Vagina (tissue), 2 donors: ENCODE measurements around the gene PNKD.

Experiments used
- POLR2A ChIP-seq, 2 donors: fragments of 450-650 bp; IDR thresholded peaks; one replicate each; pipeline ENCODE4 v1.6.1; 2017; ENCODE audit warnings: antibody characterized with exemption in 2 of 2, mild to moderate bottlenecking in 2 of 2, moderate library complexity in 2 of 2
- TF ChIP-seq, protein P1 (sequence below), 3 experiments: fragments of 450-650 bp in 2 of 3; fragments of 200-600 bp in 1 of 3; sonication (generic) in 1 of 3; IDR thresholded peaks; one replicate each; pipeline ENCODE4 v1.5.1; 2017 to 2019; ENCODE audit warnings: antibody characterized with exemption in 3 of 3, mild to moderate bottlenecking in 2 of 3, moderate library complexity in 2 of 3

- no peak for TF ChIP-seq POLR2A (IDR thresholded peaks at IDR 0.05)
- TF ChIP-seq, protein P1, sequence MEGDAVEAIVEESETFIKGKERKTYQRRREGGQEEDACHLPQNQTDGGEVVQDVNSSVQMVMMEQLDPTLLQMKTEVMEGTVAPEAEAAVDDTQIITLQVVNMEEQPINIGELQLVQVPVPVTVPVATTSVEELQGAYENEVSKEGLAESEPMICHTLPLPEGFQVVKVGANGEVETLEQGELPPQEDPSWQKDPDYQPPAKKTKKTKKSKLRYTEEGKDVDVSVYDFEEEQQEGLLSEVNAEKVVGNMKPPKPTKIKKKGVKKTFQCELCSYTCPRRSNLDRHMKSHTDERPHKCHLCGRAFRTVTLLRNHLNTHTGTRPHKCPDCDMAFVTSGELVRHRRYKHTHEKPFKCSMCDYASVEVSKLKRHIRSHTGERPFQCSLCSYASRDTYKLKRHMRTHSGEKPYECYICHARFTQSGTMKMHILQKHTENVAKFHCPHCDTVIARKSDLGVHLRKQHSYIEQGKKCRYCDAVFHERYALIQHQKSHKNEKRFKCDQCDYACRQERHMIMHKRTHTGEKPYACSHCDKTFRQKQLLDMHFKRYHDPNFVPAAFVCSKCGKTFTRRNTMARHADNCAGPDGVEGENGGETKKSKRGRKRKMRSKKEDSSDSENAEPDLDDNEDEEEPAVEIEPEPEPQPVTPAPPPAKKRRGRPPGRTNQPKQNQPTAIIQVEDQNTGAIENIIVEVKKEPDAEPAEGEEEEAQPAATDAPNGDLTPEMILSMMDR (IDR thresholded peaks at IDR 0.05) = no peak
Observed at GRCh38 chr2:218300141-218300540, 29.8 kb downstream of the PNKD start.
